Stimulated activated CD8-positive, alpha-beta memory T cell treated with anti-CD3 and anti-CD28 coated beads, Interleukin-4, amount 100 ng/mL, for 48 hours (primary cell): ENCODE results near the gene GOLGA6B.
"Not testable (repeated sequence)": the region's sequence is repeated elsewhere in the genome, so short reads cannot be mapped to it uniquely, and the experiment has no call there.

Experiments
- DNase-seq: peaks from one replicate; pipeline ENCODE4 v3.0.0-alpha.2; 2020

Gene GOLGA6B, protein sequence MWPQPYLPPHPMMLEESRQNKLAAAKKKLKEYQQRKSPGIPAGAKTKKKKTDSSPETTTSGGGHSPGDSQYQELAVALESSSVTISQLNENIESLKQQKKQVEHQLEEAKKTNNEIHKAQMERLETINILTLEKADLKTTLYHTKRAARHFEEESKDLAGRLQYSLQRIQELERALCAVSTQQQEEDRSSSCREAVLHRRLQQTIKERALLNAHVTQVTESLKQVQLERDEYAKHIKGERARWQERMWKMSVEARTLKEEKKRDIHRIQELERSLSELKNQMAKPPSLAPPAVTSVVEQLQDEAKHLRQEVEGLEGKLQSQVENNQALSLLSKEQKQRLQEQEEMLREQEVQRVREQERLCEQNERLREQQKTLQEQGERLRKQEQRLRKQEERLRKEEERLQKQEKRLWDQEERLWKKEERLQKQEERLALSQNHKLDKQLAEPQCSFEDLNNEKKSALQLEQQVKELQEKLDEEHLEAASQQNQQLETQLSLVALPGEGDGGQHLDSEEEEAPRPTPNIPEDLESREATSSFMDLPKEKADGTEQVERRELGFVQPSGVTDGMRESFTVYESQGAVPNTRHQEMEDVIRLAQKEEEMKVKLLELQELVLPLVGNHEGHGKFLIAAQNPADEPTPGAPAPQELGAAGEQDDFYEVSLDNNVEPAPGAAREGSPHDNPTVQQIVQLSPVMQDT

GRCh38 chr15:72654397-72654796 lies at the start of gene GOLGA6B:
TSS of gene GOLGA6B (plus strand) at chr15:72654697. CDS start at chr15:72654738, 41 bp downstream.
- not testable (repeated sequence) for DNase-seq

GRCh38 chr15:72604794-72605193 lies 49.7 kb upstream of the GOLGA6B start:
- DNase-seq, result no peak

DNA sequence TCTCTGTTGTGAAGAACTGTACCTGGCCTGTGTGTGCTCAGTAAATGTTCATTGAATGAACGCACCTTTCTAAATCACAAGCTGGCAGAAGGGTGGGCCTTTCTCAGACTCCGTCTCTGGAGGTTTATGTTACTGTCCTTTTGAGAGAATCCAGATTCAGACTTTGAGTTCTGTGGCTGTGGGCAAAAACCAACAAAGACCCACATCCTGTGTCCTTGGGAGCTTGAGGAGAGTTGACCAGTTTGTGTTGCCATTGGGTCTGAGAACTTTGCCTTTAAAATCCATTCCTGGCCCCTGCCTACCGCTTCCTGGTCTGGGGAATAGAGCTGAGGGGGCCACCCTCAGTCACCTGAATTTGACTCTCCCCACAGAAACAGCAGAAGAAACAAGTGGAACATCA lies 46.4 kb upstream of the GOLGA6B start:
- not testable (repeated sequence) for DNase-seq

DNA sequence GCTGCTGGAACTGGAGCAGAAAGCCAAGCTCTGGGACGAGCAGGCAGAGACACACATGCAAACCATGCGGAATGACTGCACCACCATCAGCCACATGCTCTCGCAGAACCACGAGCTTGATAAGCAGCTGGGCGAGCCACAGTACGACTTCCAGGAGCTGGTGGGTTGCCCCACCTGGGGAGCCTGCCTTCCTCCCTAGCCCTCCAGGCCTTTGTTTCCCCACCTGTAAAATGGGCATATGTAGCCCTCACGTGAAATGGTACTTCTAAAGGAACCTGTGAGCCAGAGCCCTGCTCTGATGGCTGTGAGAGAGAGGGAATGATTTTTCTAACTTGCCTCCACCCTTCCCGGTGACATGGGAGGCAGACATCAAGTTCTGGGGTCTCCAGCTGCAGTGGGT lies 44.6 kb upstream of the GOLGA6B start:
- DNase-seq, result no peak

DNA sequence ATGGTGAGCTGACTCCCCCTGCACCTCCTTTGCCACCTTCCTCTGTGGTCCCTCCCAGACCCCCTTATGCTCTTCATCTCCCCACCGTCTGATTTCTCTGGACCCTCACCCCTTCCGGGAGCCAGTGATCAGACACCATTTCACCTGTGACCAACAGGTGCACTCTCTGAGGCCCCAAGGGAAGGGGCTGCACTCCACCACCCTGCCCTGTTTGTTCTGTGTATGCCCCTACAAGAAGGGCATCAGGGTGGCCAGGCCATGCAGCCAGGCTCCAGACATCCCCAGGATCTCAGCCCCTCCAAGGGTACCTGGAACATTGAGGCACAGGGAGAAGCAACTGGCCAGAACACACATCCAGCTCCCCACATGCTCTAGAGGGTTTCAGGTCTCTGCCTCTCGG lies 42.2 kb upstream of the GOLGA6B start:
- DNase-seq, result not testable (repeated sequence)

DNA sequence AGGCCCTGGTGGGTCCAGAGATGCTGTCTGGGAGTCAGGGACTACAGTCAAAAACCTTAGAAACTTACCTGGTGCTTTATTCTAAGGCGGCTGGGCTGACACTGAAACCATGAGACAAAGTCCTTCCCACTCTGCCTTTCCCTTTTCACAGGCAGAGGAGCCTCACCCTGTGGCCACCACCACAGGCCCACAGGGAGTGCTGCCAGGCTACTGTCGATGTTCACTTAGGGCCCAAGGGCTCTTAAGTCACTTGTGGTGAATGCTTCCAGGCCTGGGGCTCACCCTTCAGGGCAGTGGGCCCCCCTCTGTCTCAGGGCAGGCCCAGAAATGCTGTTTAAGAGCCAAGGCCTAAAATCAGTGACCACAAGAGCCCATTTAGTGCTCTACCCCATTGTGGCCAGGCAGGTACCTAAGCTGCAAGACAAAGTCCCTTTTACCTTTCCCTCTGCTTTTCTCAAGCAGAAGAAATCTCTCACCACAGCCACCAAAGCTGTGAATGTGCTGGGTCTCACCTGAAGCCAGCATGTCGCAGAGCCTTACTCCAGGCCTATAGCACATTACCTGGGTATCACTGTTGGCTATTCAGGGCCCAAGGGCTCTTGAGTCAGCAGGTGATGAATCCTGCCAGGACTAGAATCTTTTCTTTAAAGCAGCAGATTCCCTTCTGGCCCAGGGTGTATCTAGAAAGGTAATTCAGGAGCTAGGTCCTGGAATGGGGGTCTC lies 39.5 kb upstream of the GOLGA6B start:
- DNase-seq, result no peak

- DNase-seq, result peak; percentile 34
These were observed 38.8 kb upstream of the GOLGA6B start for GRCh38 chr15:72615533-72616233.

DNA sequence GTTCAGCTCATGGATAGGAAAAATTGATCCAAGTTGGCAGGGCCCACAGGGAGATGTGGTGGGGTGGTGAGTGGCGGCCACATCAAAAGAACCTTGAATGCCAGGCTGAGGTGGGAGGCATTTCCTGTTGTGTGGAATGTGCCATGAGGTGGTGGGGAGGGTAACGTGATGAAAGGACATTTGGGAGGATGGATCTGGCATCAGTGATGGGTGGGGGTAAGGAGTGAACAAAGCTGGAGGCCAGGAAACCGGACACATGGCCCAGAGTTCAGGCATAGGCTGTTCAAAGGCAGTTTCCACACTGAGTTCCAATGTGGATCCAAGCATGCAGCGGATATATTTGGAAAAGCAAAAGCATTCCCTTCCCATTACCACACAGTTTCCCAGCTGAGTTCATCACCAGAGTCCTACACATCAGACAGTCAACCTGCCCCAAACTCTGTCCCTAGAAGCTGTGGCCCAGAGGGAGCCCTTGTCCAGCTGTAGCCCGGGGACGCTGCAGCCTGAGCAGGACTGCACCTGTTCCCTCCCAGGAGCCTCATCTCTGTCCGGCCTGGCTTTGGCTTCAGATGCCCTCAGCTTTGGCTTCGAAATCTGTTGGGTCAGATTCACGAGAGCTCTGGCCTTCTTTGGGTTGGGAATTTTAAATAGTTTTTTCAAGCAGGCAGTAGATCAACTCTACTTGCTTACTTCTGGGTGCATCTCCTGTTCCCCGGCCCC lies 37.8 kb upstream of the GOLGA6B start:
- no peak for DNase-seq

DNA sequence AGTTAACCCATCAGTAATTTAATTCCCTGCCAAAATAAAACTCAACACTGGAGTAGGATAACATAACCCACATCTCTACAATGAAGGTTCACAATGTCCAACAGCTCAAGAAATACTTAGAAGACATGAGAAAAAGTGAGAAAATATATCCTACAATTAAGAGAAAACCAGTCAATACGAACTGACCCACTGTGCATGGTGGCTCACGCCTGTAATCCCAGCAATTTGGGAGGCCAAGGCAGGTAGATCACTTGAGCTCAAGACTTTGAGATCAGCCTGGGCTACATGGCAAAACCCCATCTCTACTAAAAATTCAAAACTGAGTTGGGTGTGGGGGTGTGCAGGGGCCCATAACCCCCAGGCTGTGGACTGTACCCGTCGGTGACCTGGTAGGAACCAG lies 30.6 kb upstream of the GOLGA6B start:
- DNase-seq, result not testable (repeated sequence)

DNA sequence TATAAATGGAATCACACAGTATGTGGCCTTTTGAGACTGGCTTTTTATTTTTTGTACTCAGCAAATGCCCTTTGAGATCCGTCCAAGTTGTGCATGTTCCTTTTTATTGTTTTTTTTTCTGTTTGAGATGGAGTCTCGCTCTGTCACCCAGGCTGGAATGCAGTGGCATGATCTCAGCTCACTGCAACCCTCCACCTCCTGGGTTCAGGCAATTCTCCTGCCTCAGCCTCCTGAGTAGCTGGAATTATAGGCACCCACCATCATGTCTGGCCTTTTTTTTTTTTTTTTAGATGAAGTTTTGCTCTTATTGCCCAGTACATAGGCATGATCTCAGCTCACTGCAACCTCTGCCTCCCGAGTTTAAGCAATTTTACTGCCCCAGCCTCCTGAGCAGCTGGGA lies 28.3 kb upstream of the GOLGA6B start:
- DNase-seq, result not testable (repeated sequence)

DNA sequence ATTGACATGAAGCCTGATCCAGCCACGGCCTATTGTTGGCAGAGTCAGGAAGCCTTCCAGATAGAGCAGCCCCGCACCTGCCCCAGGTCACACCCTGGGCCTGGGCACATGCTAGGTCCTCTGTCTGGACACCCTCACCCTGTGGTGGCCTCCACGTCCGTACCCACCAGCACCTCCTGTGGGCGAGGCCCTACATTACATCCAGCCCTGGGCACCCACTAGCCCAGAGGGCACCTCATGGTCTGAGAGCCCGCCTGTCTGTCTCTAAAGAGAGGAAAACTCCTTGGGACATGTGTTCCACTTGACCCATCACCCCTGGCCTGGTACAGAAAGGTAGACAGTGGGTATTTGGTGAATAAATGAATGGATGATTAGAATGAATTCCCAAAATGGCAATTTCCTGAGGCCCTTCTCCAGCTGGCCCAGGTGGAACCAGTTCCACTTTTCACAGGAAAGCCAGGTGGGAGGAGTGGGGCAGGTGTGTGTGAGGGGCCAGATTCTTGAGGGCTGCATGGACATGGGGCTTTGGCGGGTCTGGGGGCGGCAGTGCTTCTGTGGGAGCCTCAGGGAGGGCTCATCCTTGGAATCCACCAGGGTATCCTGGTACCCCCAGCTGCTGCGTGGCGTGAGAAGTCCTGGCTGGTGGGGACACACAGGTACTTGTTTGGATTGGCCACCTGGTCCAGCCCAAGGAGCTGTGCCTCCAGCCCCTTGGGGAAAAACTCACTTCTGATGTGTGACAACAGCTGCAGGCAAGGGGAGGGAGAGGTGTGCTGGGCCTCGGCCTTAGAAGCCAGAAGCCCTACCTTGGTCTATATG lies 26.0 kb upstream of the GOLGA6B start:
- DNase-seq, result peak; percentile 39

DNA sequence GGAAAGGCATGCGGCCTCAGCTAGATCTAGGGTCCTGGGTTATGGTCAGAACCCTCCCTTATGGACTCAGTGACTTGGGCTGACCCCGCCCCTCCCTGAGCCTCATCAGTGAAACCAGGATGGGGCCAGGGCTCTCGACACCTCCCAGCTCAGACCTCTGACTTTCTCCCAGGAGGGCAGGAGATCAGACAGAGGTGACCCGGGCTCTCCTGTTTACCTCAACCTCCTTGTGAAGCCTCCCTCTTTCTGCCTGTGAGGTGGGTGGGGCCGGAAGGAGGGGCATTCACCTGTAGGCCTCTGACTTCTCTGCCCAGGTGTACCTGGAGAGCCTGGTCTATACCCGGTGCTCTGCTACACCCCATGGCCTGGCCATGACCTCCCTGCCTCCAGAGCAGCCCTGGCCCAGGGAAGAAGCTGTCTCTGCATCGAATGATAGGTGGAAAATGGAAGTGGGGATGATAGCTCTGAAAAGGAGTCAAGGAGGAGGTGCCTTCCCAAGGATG lies 25.4 kb upstream of the GOLGA6B start:
- not testable (repeated sequence) for DNase-seq

GRCh38 chr15:72636519-72637282 lies 17.8 kb upstream of the GOLGA6B start:
- peak; percentile 76 for DNase-seq

DNA sequence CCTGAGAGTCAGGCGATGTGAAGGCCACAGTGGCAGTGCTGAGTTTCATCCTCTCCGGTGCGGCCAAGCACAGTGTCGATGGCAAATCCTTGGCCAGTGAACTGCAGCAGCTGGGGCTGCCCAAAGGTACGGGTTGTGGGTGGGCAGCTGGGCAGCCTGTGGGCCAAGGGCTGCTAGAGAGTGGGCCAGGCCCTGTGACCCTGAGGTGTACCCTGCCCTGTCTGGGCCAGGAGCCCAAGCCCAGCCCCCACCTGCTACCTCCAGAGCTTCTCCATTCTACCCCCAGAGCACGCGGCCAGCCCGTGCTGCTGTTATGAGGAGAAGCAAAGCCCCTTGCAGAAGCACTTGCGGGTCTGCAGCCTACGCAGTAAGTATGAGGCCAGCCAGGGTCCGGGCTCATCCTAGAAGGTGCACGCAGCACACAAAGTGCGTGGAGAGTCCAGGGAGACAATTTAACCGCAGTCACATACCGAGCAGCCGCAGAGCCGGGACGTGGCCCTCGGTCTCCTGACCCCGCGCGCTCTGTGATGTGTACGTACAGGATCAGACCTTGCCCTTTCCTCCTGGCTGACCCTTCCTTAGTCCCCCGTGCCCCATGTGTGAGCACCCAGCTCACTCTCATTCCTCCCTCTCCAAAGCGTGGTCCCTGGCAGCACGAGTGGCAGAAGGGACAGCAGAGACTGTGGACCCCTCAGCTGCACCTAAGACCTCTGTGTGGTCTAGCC lies 14.6 kb upstream of the GOLGA6B start:
- DNase-seq, result not testable (repeated sequence)

DNA sequence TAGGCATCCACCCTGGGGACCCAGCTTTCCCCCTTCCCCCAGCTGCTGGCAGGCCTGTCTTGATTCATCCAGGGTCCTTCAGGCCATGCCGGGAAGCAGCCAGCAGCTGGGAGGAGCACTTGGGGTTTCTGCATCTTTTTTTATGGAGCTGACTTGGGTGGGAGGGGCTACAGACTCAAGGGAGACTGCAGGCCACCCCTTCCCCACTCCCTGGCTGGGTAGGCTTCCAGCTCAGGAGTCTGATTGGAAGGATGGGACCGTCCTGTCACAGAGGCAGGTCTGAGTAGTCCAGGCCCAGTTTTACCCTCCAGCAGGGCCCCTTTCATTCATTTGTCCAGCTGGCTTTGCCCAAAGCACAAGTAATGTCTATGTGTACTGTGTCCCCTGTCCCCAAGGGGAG lies 12.2 kb upstream of the GOLGA6B start:
- not testable (repeated sequence) for DNase-seq

DNA sequence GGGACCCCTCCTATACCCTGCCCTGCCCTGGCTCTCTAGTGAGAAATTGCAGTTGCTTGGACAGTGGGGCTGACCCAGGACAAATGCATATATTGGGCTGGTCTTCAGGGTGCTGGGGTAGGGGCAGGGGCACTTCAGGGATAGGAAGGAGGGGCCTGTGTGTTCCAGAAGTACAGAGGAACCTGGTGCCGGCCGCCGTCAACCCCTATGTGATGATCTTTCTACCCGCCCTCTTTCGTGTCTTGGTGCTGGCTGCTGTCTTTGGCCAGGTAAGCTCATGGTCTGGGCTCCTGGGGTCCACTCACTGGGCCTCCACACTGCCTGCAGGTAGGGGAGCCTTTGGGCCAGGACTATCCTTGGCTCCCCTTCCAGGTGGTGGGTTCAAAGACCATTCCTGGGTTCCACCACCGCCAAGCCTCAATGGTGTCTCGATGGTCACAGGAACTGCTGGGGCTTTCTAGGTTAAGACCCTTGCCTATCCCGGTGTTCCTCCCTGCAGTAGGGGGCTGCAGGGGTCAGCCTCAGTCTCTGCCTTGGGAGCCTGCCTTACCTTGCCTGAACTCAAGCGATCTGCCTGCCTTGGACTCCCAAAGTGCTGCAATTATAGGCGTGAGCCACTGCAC lies 5.8 kb upstream of the GOLGA6B start:
- DNase-seq, result not testable (repeated sequence)

DNA sequence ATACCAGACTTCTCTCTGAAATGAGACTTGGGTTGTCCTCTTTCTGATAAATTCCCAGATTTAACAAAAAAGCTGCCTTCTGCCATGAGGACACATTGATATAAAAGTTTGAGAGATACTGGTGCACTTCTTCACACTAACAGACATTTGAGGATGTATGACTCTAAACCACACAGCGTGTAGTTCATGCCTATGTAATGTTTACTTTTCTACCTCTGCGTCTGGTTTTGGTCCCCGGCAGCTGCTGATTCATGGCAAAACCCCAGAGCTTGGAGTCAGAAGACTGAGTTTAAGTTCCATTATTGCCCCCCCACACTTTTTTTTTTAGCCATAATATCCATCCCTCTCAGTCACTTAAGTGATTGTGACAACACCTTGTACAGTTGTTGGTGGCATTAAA lies 1.5 kb downstream of the GOLGA6B start:
- DNase-seq, result not testable (repeated sequence)

GRCh38 chr15:72661081-72661480 lies 6.6 kb downstream of the GOLGA6B start:
- DNase-seq, result not testable (repeated sequence)

DNA sequence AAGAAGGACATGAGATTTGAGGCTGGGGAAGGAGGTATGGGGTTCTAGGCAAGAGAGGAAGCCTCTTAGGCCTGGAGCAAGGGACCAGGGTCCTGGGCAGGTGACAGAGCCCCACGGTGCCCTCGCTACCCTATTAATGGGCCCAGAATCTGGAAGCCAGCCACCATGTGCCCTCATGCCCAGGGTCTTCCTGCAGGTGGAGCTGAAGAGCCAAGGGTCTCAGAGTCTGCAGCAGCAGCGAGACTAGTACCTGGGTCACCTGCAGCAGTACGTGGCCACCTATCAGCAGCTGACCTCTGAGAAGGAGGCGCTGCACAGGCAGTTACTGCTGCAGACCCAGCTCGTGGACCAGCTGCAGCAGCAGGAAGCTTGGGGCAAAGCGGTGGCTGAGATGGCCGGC lies 9.4 kb downstream of the GOLGA6B start:
- DNase-seq, result not testable (repeated sequence)
